Effector CD4-positive, alpha-beta T cell (primary cell): Measurements from ENCODE around the gene ACD.

ENCODE experiments used
- DNase-seq: peaks from one replicate; pipeline ENCODE4 v3.0.0-alpha.2; 2020

Gene ACD

GRCh38 chr16:67675579-67675935 lies 15.5 kb upstream of the ACD start:
- DNase-seq, result no peak

DNA sequence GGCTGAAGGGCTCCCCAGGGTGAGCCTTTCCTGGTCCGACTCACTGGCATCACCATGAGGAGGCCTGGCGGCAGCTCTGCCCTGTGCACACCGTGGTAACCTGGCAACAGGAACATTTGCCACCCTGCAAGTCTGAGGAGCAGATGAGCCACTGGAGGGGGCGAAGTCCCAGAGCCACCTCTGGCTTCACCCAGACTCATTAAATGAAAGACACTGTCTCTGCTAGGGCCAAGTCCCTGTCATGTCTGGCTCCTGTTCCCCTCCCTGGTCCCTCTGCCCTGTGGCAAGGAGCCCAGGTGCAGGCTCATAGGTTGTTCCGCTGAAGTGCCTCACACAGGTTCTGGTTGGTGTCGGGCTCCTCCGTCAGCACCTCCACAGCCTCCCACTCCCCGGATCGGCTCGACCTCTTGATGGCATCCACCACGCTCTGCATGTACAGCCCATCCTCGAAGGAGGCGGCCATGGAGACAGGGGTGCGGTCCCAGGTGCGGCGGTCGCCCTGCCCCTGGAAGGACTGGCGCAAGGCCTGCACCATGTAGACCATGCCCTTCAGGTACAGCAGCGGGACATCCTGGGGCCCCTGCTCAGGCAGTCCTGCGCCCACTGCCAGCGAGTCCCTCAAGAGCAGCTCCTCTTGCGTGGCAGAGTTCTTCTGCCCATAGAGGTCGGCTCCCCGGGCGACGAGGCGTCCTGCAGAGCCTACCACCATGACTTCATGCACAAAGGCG lies 15.0 kb upstream of the ACD start:
- no peak for DNase-seq

GRCh38 chr16:67673712-67674580 lies 13.9 kb upstream of the ACD start:
- no peak for DNase-seq

DNA sequence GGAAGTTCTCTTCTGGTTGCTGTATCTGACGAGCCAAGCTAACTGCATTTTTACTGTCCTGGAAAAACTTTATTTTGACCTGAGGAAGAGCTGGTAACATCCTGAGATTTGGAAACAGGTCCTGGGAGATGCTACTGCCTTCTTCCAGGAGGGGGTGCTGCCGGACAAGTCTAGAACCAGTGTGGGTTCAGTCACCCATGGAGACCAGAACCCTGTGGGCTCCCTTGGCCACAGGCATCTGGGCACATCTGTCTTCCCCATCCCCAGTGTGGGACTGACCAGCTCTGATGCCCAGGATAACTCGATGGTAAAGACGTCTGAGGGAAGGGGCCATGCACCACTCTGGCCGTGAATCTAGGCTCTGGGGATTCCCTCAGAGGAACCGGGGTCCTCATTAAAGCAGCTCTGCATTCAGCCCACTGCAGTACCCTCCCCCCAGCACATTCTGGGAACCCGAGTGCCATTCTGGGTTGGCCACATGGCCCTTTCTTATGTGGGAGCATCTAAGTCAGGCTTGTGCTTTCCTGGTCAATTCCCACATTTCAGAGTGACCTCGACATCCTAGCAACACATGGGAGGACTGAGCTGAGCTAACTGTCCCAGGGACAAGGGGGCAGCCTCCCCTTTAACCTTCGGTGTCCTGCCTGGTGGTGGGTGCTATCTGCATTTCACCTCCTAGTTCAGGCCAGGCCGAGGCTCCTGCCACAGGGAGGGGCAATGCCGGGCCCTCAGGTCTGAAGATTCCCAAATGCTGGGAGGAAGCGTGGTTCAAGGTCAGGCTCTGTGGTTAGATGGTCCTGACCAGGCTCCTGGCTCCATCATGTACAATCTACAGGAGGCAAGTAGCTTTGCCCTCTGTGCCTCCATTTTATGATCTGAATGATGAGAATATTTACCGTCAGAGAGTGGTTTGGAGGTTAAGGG lies 12.9 kb upstream of the ACD start:
- peak; percentile 42 for DNase-seq

DNA sequence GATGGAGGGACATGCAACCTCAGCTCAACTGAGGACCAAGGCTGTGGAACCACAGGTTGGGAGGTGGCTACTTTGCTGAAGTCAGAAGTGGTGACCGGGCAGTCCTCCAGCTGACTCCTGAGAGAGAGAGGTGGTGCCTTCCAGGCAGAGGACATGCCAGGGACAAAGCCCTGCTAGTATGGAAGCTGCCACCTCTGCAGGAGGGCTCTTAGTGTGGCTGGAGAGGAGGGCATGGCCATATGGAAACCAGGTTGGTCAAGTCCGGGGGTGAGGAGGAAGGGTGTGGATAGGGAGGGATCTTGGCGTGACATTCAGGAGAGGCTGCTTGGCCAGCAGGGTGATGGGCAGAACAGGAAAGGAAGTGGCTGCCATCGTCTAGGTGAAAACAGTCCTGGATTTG lies 12.2 kb upstream of the ACD start:
- DNase-seq, result no peak

DNA sequence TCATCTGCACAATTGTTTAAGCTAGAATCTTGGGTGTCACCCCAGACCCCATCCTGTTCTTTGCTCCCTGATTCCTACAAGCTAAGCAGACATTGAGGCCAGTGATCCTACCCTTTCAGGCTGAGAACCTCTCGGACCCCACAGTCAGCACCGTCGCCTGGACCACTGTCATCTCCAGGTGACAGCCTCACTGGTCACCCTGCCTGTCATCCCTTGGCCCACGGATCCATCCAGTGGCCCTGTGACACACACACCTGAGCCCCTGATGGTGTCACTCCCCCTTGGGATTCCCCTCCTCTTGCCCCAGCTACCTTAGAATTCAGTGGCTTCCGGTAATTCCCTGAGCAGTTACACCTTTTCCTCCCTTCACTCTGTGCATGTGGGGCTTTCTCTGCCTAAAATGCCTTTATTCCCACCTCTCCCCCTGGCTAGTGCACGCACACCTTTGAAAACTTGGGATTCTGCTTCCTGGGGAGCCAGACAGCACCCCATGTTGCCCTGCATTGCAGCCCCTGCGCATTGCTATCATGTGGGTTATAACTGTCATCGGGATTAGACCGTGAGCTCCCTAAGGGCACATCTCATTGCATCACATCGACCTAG lies 9.5 kb upstream of the ACD start:
- DNase-seq, result no peak

- DNase-seq, result no peak
Observed at GRCh38 chr16:67668495-67669157, 8.6 kb upstream of the ACD start.

GRCh38 chr16:67667817-67668494 lies 7.9 kb upstream of the ACD start:
- peak; percentile 76 for DNase-seq

DNA sequence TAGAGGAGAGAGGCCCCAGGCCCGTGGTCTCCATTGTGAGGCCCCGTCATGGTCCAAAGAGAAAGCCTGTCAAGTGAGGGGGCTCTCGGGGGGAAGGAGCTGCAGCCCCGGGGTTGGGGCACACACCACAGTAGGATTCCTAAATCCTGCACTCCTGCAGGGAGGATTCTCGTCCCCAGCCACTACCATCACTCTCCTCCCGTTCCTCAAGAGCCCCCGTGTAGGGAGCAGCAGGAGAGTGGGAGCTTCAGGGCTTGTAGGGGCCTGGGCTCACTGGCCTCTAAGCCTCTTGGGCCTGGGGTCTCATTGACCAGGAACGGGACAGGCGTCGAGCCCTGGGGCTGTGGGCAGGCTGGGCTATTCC lies 7.4 kb upstream of the ACD start:
- DNase-seq, result no peak

GRCh38 chr16:67666559-67667452 lies 6.7 kb upstream of the ACD start, which contains the start of the genes C16orf86 and ENKD1:
Gene C16orf86, plus strand, starts transcription at chr16:67666814. Its CDS starts 157 bp downstream, at chr16:67666971.
Gene ENKD1, minus strand, starts transcription at chr16:67666750. Its CDS starts 308 bp downstream, at chr16:67666442.
- peak; percentile 80 for DNase-seq

GRCh38 chr16:67666032-67666551 lies 6.0 kb upstream of the ACD start:
- no peak for DNase-seq

DNA sequence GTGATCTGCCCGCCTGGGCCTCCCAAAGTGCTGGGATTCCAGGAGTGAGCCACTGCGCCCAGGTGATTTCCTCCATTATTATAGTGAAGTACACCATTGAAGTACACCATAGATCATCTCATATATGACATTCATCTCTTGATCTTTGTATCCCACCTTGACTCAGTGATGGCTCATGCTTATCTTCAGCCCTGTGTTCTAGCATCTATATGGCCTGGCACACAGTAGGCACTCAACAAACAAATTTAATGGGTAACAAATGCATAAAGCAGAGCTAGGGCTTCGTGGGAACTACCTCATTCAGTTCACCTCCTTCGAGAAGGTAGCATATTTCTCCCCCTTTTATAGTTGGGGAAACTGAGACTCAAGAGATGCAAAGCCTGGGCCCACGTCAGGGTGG lies 5.5 kb upstream of the ACD start:
- no peak for DNase-seq

DNA sequence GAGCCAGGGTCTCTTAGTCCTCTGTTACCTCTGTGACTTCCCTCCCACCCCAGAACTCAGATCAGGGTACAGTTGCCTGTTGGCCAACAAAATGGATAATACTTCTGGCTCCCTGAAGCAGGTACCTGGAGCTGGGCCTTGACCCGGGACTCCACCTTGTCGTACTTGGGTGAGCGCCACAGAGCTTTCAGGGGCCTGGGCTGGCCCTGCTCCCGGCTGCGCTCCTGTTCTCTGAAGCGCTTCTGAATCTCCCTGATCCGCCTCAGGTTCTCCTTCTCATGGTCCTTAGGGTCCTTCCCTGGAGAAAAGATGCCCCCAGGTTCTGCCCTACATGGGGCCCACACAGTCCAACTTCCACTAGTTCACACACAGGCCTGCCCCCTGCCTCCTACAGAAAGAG lies 4.8 kb upstream of the ACD start:
- DNase-seq, result no peak

- DNase-seq, result no peak
Observed at GRCh38 chr16:67664258-67664657, 4.2 kb upstream of the ACD start.

DNA sequence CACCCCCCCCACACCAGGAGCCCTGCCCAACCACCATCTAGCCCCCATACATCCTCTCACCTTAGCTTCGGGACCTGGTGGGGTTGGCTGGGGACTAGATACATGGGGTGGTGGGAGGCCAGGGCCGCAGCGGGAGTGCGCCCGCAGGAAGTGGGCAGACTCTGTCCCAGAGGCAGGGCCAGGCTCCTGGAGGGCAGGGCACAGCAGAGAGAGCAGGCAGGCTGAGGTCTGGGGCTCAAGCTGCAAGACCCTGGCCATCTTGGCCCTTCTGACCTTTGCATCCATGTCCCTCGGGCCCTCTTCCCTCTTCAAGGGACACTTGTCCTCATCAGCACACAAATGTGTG lies 3.8 kb upstream of the ACD start:
- DNase-seq, result no peak

DNA sequence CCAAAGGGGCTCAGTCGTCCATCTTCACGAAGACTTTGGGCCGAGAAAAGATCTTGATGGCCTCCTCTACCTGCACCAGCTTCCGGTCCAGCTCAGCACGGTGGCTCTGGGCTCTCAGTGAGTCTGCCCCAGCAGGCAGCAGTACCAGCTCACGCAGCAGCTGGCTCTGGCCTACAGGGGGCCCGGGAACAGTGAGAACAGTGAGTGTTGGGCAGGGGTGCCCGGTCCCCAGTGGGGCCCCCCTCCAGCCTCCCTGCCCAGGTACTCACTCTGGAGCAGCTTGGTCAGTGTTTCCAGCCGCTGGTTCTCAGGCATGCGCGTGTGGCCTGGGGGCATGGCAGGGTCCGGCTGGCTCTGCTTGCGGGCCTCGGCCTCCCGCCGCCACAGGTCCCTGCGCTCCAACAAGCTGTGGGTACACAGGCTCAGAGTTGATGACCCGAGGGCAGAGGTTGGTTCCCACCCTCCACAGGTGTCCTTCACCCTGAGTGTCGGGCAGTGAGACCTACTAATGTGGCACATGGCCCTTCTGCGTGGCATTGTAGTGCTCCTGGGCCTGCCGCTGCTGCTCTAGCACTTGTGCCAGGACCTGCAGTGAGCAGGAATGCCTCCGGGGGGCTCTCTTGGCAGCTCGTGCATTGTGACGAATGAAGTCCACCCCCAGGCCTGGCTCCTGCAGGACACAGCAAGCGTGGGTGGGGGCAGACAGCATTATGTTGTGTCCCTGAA lies 3.3 kb upstream of the ACD start:
- DNase-seq, result no peak

- DNase-seq, result no peak
Observed at GRCh38 chr16:67662653-67663010, 2.6 kb upstream of the ACD start.

DNA sequence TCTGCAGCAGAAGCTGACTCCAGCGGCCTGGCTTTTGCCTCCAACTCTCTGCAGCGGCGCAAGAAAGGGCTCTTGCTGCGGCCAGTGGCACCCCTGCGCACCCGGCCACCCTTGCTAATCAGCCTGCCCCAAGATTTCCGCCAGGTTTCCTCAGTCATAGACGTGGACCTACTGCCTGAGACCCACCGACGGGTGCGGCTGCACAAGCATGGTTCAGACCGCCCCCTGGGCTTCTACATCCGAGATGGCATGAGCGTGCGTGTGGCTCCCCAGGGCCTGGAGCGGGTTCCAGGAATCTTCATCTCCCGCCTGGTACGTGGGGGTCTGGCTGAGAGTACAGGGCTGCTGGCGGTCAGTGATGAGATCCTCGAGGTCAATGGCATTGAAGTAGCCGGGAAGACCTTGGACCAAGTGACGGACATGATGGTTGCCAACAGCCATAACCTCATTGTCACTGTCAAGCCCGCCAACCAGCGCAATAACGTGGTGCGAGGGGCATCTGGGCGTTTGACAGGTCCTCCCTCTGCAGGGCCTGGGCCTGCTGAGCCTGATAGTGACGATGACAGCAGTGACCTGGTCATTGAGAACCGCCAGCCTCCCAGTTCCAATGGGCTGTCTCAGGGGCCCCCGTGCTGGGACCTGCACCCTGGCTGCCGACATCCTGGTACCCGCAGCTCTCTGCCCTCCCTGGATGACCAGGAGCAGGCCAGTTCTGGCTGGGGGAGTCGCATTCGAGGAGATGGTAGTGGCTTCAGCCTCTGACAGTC lies 2.0 kb upstream of the ACD start:
- no peak for DNase-seq
